ENCODE measurements around the gene ENOSF1.

The ENOSF1 gene

GRCh38 chr18:710418-711300, 1.8 kb downstream of the ENOSF1 start:
- H3K79me2 ChIP-seq (ENCODE audit: insufficient read depth, low read length): no peaks in the 10 kb centered on the region
- H3K36me3 ChIP-seq (ENCODE audit: low read length): no peaks in the 10 kb centered on the region
- no peak overlapping the region for H3K4me3 ChIP-seq (ENCODE audit: insufficient read depth, low read length, poor library complexity, severe bottlenecking)
- H3K9me2 ChIP-seq (replicated peaks; ENCODE audit: insufficient read depth, low read length): no peaks in the 10 kb centered on the region
- H4K20me1 ChIP-seq (ENCODE audit: low read depth, low read length): no peaks in the 10 kb centered on the region
- H3K9ac ChIP-seq (ENCODE audit: low read length): no peak overlapping the region
- H3K9me3 ChIP-seq (ENCODE audit: insufficient read depth, low read length): no peaks in the 10 kb centered on the region
- H3F3A ChIP-seq (ENCODE audit: insufficient read depth): no peaks in the 10 kb centered on the region
- no peak overlapping the region for H3K27ac ChIP-seq (ENCODE audit: low read depth, low read length)
- no peak overlapping the region for H2AFZ ChIP-seq (ENCODE audit: low read depth, low read length, severe bottlenecking)
- H3K27me3 ChIP-seq (ENCODE audit: low read length): no peaks in the 10 kb centered on the region
- no peak for TF ChIP-seq EZH2phosphoT487 (conservative IDR thresholded peaks at IDR 0.05; ENCODE audit: low read length)
- TF ChIP-seq CTCF (IDR thresholded peaks at IDR 0.05; ENCODE audit: insufficient read depth, low read length, poor library complexity, severe bottlenecking): no peak
- no peak overlapping the region for H3K4me2 ChIP-seq (ENCODE audit: low read depth, low read length, poor library complexity, severe bottlenecking)

GRCh38 chr18:709771-710170, 2.7 kb downstream of the ENOSF1 start:
- H3K9me2 ChIP-seq (replicated peaks; ENCODE audit: insufficient read depth, low read length): no peaks in the 10 kb centered on the region
- H3K9me3 ChIP-seq (ENCODE audit: insufficient read depth, low read length): no peaks in the 10 kb centered on the region
- H3K4me3 ChIP-seq (ENCODE audit: insufficient read depth, low read length, poor library complexity, severe bottlenecking): no peak overlapping the region
- no peaks in the 10 kb centered on the region for H3F3A ChIP-seq (ENCODE audit: insufficient read depth)
- H3K4me2 ChIP-seq (ENCODE audit: low read depth, low read length, poor library complexity, severe bottlenecking): no peak overlapping the region
- H3K9ac ChIP-seq (ENCODE audit: low read length): no peak overlapping the region
- no peak overlapping the region for H3K27ac ChIP-seq (ENCODE audit: low read depth, low read length)
- no peak for TF ChIP-seq EZH2phosphoT487 (conservative IDR thresholded peaks at IDR 0.05; ENCODE audit: low read length)
- no peak for TF ChIP-seq CTCF (IDR thresholded peaks at IDR 0.05; ENCODE audit: insufficient read depth, low read length, poor library complexity, severe bottlenecking)
- H3K27me3 ChIP-seq (ENCODE audit: low read length): no peaks in the 10 kb centered on the region
- H4K20me1 ChIP-seq (ENCODE audit: low read depth, low read length): no peaks in the 10 kb centered on the region
- H3K79me2 ChIP-seq (ENCODE audit: insufficient read depth, low read length): no peaks in the 10 kb centered on the region
- no peak overlapping the region for H2AFZ ChIP-seq (ENCODE audit: low read depth, low read length, severe bottlenecking)
- H3K36me3 ChIP-seq (ENCODE audit: low read length): no peaks in the 10 kb centered on the region

- H2AFZ ChIP-seq (ENCODE audit: low read depth, low read length, severe bottlenecking): no peak overlapping the region
- H3K9me2 ChIP-seq (replicated peaks; ENCODE audit: insufficient read depth, low read length): no peaks in the 10 kb centered on the region
- H3K36me3 ChIP-seq (ENCODE audit: low read length): no peaks in the 10 kb centered on the region
- no peak overlapping the region for H3K4me2 ChIP-seq (ENCODE audit: low read depth, low read length, poor library complexity, severe bottlenecking)
- H3K4me3 ChIP-seq (ENCODE audit: insufficient read depth, low read length, poor library complexity, severe bottlenecking): no peak overlapping the region
- no peaks in the 10 kb centered on the region for H3K27me3 ChIP-seq (ENCODE audit: low read length)
- H3K27ac ChIP-seq (ENCODE audit: low read depth, low read length): no peak overlapping the region
- no peaks in the 10 kb centered on the region for H3K79me2 ChIP-seq (ENCODE audit: insufficient read depth, low read length)
- H3K9ac ChIP-seq (ENCODE audit: low read length): no peak overlapping the region
- H4K20me1 ChIP-seq (ENCODE audit: low read depth, low read length): no peaks in the 10 kb centered on the region
- H3K9me3 ChIP-seq (ENCODE audit: insufficient read depth, low read length): no peaks in the 10 kb centered on the region
- TF ChIP-seq EZH2phosphoT487 (conservative IDR thresholded peaks at IDR 0.05; ENCODE audit: low read length) (no peak), CTCF (IDR thresholded peaks at IDR 0.05; ENCODE audit: insufficient read depth, low read length, poor library complexity, severe bottlenecking) (no peak)
- H3F3A ChIP-seq (ENCODE audit: insufficient read depth): no peaks in the 10 kb centered on the region
Observed at GRCh38 chr18:708096-708495, 4.3 kb downstream of the ENOSF1 start.

Data from SU-DHL-6 (cell line).